Activated T-cell treated with anti-CD3 and anti-CD28 coated beads, Interleukin-2, amount 50 U/mL, for 72 hours (primary cell): Measurements from ENCODE around the gene MXD3. TPM values are rescaled to one million over a fixed set of nuclear protein-coding genes. Genes with fewer than 3 reads are reported as not detected.

Experiments used
- total RNA-seq, 2 donors: library from RNA; stranded (reverse); gene quantifications; one replicate each; pipeline ENCODE4 v1.2.3, GENCODE V29; 2022

Gene MXD3
- total RNA-seq, 2 donors from 2014 or later = 44.2 to 61.1 TPM

Other genes with a start within 250 kb of the MXD3 start
- 1 to 10 TPM in 1 of 2 donors, under 1 TPM in 1; 0.62 to 1.1 TPM for gene FGFR4, start 225.0 kb downstream of the MXD3 start, total RNA-seq
- gene NSD1, start 178.1 kb downstream of the MXD3 start, total RNA-seq = 100 to 1,000 TPM in 1 of 2 donors, 10 to 100 TPM in 1; 89.8 to 114 TPM
- 10 to 100 TPM; 26.3 to 29.4 TPM for gene RAB24, start 8.2 kb downstream of the MXD3 start, total RNA-seq
- 100 to 1,000 TPM; 118 to 128 TPM for gene PRELID1, start 8.1 kb downstream of the MXD3 start, total RNA-seq
- gene LMAN2, start 39.8 kb upstream of the MXD3 start, total RNA-seq = 100 to 1,000 TPM; 115 to 124 TPM
- gene RGS14, start 46.0 kb upstream of the MXD3 start, total RNA-seq = 10 to 100 TPM; 41.3 to 50.8 TPM
- gene SLC34A1, start 72.5 kb upstream of the MXD3 start, total RNA-seq = under 1 TPM; 0.19 to 0.21 TPM
- not detected for gene PFN3, start 88.8 kb upstream of the MXD3 start, total RNA-seq
- gene F12, start 97.7 kb upstream of the MXD3 start, total RNA-seq = 1 to 10 TPM; 6.5 to 6.7 TPM
- gene GRK6, start 114.8 kb upstream of the MXD3 start, total RNA-seq = 100 to 1,000 TPM; 133 to 135 TPM
- 10 to 100 TPM; 12.1 to 16.0 TPM for gene PRR7, start 134.9 kb upstream of the MXD3 start, total RNA-seq
- gene DBN1, start 161.7 kb upstream of the MXD3 start, total RNA-seq = 10 to 100 TPM; 69.5 to 98.8 TPM
- 10 to 100 TPM; 87.5 to 93.9 TPM for gene PDLIM7, start 185.7 kb upstream of the MXD3 start, total RNA-seq
- gene DOK3, start 197.9 kb upstream of the MXD3 start, total RNA-seq = 1 to 10 TPM; 4.0 to 5.7 TPM
- gene DDX41, start 205.1 kb upstream of the MXD3 start, total RNA-seq = 100 to 1,000 TPM in 1 of 2 donors, 10 to 100 TPM in 1; 89.2 to 117 TPM
- gene FAM193B, start 242.7 kb upstream of the MXD3 start, total RNA-seq = 100 to 1,000 TPM in 1 of 2 donors, 10 to 100 TPM in 1; 79.6 to 105 TPM